ENCODE results near the gene SCG2.

DNA sequence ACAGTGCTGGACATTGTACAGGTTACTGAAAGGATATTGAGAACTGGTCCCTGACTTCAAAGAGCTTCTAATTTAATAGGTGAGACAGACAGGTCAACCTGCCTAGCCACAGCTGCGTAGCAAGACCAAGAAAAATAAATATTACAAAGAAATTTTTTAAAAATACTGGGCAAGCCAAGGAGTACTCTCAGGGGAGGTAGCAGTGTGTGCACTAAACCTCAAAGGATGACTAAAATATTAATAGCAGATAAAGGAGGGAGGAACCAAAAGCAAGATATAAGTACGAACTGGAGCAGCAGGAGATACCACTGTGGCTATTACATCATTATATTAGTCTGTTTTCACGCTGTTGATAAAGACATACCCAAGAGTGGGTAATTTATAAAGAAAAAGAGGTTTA lies 14.9 kb downstream of the SCG2 start:
- no peak for TF ChIP-seq CTCF (conservative IDR thresholded peaks at IDR 0.05 in 1 of 2, IDR thresholded peaks at IDR 0.05 in 1 of 2; ENCODE audit: low read depth in 1 of 2, low read length in 2 of 2)
- TF ChIP-seq EZH2 (IDR thresholded peaks at IDR 0.05; ENCODE audit: low read length, missing control alignments) = no peak
